Measurements from ENCODE around the gene CCNY. TPM values are rescaled to one million over a fixed set of nuclear protein-coding genes. Genes with fewer than 3 reads are reported as not detected.

CCNY gene
- polyA plus RNA-seq, 2 of the 4 experiments (the other 2 are of a cell fraction), result 28.1 to 55.5 TPM

- FAIRE-seq (no peak), DNase-seq (ENCODE audit: low read depth in 1 of 2, low spot score in 1 of 2) (no peak), ATAC-seq (no peak)
- ChIA-PET CTCF (interaction anchor here (1.2 kb wide), 1 partner anchor 12 kb away, joined by 3 read pairs; no protein-coding TSS in a partner anchor), POLR2A (no interaction called here)
- H3K4me2 ChIP-seq, result no peak overlapping the region
- no peak overlapping the region for H3K27ac ChIP-seq
- H3K4me1 ChIP-seq, result peaks cover 9% of the 10 kb centered on the region
- no peak overlapping the region for H3K4me3 ChIP-seq
- 92% methylated on average over 3 of the region's 3 CpGs for WGBS (ENCODE audit: missing lambda C conversion rate)
- no peaks in the 10 kb centered on the region for H3K9me3 ChIP-seq
- TF ChIP-seq MAFK (IDR thresholded peaks at IDR 0.05; ENCODE audit: partially characterized antibody) (no peak), CTCF (IDR thresholded peaks at IDR 0.05) (no peak), ESRRA (IDR thresholded peaks at IDR 0.05; ENCODE audit: borderline replicate concordance, low read length) (no peak)
Measured at GRCh38 chr10:35371731-35372130, 35.4 kb downstream of the CCNY start.

DNA sequence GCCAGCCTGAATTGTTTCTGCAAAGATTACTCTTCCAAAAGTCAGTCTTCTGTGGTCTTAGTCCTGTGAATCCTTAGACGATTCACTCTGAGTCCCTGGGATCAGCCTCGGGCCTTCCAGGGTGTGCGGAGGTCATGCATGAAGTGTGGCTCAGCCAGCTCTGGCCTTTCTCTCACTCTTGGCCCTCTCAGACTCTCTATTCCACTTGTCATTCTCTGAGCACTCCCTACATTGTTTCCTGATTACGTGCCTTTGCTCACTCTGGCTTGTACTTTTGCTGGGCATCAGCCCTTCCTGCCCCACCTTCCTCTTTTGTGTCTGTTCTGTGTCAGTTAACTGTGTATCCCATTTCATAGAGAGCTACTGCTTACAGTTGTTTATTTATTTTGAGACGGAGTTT, 36.0 kb downstream of the CCNY start:
- FAIRE-seq (no peak), ATAC-seq (no peak), DNase-seq (ENCODE audit: low read depth in 1 of 2, low spot score in 1 of 2) (no peak)
- 90% methylated on average over 5 of the region's 5 CpGs for WGBS (ENCODE audit: missing lambda C conversion rate)
- ChIA-PET CTCF (interaction anchor here (1.2 kb wide), 1 partner anchor 12 kb away, joined by 3 read pairs; no protein-coding TSS in a partner anchor), POLR2A (no interaction called here)
- Histone ChIP-seq H3K27ac (no peak overlapping the region), H3K9me3 (no peaks in the 10 kb centered on the region), H3K4me2 (no peak overlapping the region), H3K4me3 (no peak overlapping the region), H3K4me1 (peaks cover 9% of the 10 kb centered on the region)
- TF ChIP-seq ESRRA (IDR thresholded peaks at IDR 0.05; ENCODE audit: borderline replicate concordance, low read length) (no peak), NR3C1 (IDR thresholded peaks at IDR 0.05) (no peak), RCOR1 (IDR thresholded peaks at IDR 0.05; ENCODE audit: low read depth, low read length) (no peak), HOXA7 (CRISPR knock-in tag; IDR thresholded peaks at IDR 0.05) (no peak), EHMT2 (IDR thresholded peaks at IDR 0.05; ENCODE audit: low read depth) (no peak), RFX5 (IDR thresholded peaks at IDR 0.05) (no peak), ZNF302 (CRISPR knock-in tag; IDR thresholded peaks at IDR 0.05) (no peak), POLR2A (IDR thresholded peaks at IDR 0.05; ENCODE audit: low read length) (no peak), HDAC2 (IDR thresholded peaks at IDR 0.05) (no peak), HOXB13 (CRISPR knock-in tag; IDR thresholded peaks at IDR 0.05; ENCODE audit: low read depth) (no peak), TP53 (CRISPR knock-in tag; IDR thresholded peaks at IDR 0.05) (no peak), BHLHE40 (IDR thresholded peaks at IDR 0.05; ENCODE audit: low read depth, low read length) (no peak)
- TF ChIP-seq, protein P1, sequence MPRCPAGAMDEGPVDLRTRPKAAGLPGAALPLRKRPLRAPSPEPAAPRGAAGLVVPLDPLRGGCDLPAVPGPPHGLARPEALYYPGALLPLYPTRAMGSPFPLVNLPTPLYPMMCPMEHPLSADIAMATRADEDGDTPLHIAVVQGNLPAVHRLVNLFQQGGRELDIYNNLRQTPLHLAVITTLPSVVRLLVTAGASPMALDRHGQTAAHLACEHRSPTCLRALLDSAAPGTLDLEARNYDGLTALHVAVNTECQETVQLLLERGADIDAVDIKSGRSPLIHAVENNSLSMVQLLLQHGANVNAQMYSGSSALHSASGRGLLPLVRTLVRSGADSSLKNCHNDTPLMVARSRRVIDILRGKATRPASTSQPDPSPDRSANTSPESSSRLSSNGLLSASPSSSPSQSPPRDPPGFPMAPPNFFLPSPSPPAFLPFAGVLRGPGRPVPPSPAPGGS (IDR thresholded peaks at IDR 0.05), result no peak
- TF ChIP-seq, protein P2, sequence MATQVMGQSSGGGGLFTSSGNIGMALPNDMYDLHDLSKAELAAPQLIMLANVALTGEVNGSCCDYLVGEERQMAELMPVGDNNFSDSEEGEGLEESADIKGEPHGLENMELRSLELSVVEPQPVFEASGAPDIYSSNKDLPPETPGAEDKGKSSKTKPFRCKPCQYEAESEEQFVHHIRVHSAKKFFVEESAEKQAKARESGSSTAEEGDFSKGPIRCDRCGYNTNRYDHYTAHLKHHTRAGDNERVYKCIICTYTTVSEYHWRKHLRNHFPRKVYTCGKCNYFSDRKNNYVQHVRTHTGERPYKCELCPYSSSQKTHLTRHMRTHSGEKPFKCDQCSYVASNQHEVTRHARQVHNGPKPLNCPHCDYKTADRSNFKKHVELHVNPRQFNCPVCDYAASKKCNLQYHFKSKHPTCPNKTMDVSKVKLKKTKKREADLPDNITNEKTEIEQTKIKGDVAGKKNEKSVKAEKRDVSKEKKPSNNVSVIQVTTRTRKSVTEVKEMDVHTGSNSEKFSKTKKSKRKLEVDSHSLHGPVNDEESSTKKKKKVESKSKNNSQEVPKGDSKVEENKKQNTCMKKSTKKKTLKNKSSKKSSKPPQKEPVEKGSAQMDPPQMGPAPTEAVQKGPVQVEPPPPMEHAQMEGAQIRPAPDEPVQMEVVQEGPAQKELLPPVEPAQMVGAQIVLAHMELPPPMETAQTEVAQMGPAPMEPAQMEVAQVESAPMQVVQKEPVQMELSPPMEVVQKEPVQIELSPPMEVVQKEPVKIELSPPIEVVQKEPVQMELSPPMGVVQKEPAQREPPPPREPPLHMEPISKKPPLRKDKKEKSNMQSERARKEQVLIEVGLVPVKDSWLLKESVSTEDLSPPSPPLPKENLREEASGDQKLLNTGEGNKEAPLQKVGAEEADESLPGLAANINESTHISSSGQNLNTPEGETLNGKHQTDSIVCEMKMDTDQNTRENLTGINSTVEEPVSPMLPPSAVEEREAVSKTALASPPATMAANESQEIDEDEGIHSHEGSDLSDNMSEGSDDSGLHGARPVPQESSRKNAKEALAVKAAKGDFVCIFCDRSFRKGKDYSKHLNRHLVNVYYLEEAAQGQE (IDR thresholded peaks at IDR 0.05), result no peak

- ChIA-PET POLR2A (no interaction called here), CTCF (interaction anchor here (0.6 to 1.4 kb wide), 3 partner anchors 9 to 218 kb away, joined by 3 to 6 read pairs (median 3); no protein-coding TSS in a partner anchor)
- no peak for FAIRE-seq
- TF ChIP-seq HES2 (IDR thresholded peaks at IDR 0.05), result no peak
- TF ChIP-seq EHF (CRISPR knock-in tag; IDR thresholded peaks at IDR 0.05), result no peak
- no peak for TF ChIP-seq HOXB13 (CRISPR knock-in tag; IDR thresholded peaks at IDR 0.05; ENCODE audit: low read depth)
- TF ChIP-seq, protein P3, sequence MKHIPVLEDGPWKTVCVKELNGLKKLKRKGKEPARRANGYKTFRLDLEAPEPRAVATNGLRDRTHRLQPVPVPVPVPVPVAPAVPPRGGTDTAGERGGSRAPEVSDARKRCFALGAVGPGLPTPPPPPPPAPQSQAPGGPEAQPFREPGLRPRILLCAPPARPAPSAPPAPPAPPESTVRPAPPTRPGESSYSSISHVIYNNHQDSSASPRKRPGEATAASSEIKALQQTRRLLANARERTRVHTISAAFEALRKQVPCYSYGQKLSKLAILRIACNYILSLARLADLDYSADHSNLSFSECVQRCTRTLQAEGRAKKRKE (CRISPR knock-in tag; IDR thresholded peaks at IDR 0.05; ENCODE audit: low read depth), result no peak
- no peak for TF ChIP-seq EHMT2 (IDR thresholded peaks at IDR 0.05; ENCODE audit: low read depth)
- TF ChIP-seq, protein P4, sequence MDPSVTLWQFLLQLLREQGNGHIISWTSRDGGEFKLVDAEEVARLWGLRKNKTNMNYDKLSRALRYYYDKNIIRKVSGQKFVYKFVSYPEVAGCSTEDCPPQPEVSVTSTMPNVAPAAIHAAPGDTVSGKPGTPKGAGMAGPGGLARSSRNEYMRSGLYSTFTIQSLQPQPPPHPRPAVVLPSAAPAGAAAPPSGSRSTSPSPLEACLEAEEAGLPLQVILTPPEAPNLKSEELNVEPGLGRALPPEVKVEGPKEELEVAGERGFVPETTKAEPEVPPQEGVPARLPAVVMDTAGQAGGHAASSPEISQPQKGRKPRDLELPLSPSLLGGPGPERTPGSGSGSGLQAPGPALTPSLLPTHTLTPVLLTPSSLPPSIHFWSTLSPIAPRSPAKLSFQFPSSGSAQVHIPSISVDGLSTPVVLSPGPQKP (IDR thresholded peaks at IDR 0.05; ENCODE audit: low read depth, low read length), result no peak
- TF ChIP-seq POLR2A (IDR thresholded peaks at IDR 0.05; ENCODE audit: low read length), result no peak
- TF ChIP-seq, protein P5, sequence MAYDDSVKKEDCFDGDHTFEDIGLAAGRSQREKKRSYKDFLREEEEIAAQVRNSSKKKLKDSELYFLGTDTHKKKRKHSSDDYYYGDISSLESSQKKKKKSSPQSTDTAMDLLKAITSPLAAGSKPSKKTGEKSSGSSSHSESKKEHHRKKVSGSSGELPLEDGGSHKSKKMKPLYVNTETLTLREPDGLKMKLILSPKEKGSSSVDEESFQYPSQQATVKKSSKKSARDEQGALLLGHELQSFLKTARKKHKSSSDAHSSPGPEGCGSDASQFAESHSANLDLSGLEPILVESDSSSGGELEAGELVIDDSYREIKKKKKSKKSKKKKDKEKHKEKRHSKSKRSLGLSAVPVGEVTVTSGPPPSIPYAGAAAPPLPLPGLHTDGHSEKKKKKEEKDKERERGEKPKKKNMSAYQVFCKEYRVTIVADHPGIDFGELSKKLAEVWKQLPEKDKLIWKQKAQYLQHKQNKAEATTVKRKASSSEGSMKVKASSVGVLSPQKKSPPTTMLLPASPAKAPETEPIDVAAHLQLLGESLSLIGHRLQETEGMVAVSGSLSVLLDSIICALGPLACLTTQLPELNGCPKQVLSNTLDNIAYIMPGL (CRISPR knock-in tag; IDR thresholded peaks at IDR 0.05; ENCODE audit: borderline replicate concordance), result no peak
- no peak for TF ChIP-seq TP53 (CRISPR knock-in tag; IDR thresholded peaks at IDR 0.05)
Measured at GRCh38 chr10:35375091-35375765, 38.9 kb downstream of the CCNY start.

More at GRCh38 chr10:35375091-35375765, 38.9 kb downstream of the CCNY start:
- no peaks in the 10 kb centered on the region for H3K9me3 ChIP-seq
- 0 out of 3 replicates have a peak, but pooled peaks cover 3% of the 10 kb centered on the region for H3K4me1 ChIP-seq
- no peak overlapping the region for H3K4me2 ChIP-seq
- H3K27ac ChIP-seq, result no peak overlapping the region
- ATAC-seq (peak in 1 of 2 experiments; percentile 45; a peak in 3 of 6 replicates), DNase-seq (ENCODE audit: low read depth in 1 of 2, low spot score in 1 of 2) (no peak)
- H3K4me3 ChIP-seq, result no peak overlapping the region
- 93% methylated on average over 1 of the region's 1 CpG for WGBS (ENCODE audit: missing lambda C conversion rate)
